GM18909 (cell line): ENCODE data around the gene HAL.

Source experiments
- ATAC-seq: cut with Tn5 transposase; IDR thresholded peaks from one replicate; pipeline ENCODE4 v1.9.1; 2021; ENCODE audit warnings: mild to moderate bottlenecking; ENCODE audit not compliant: unreplicated experiment, poor library complexity

HAL gene

GRCh38 chr12:96015672-96016071, 19.5 kb upstream of the HAL start:
- ATAC-seq = no peak

GRCh38 chr12:96014943-96015599, 18.9 kb upstream of the HAL start:
- no peak for ATAC-seq

- ATAC-seq = no peak
Measured at GRCh38 chr12:96007729-96008128, 11.6 kb upstream of the HAL start.

- ATAC-seq = no peak
Measured at GRCh38 chr12:96006727-96007126, 10.6 kb upstream of the HAL start.

GRCh38 chr12:96000858-96001257, 4.7 kb upstream of the HAL start:
- ATAC-seq = no peak

GRCh38 chr12:95999484-95999883, 3.3 kb upstream of the HAL start:
- no peak for ATAC-seq

GRCh38 chr12:95998611-95999286, 2.6 kb upstream of the HAL start:
- ATAC-seq = peak; percentile 96

- no peak for ATAC-seq
Measured at GRCh38 chr12:95997911-95998510, 1.9 kb upstream of the HAL start.

GRCh38 chr12:95997276-95997675, 1.1 kb upstream of the HAL start:
- no peak for ATAC-seq

GRCh38 chr12:95995238-95996031, 709 bp downstream of the HAL start:
- no peak for ATAC-seq

GRCh38 chr12:95994476-95994875, 1.7 kb downstream of the HAL start:
- ATAC-seq = no peak

GRCh38 chr12:95993907-95994306, 2.2 kb downstream of the HAL start:
- ATAC-seq = no peak

- ATAC-seq = no peak
Measured at GRCh38 chr12:95990136-95990535, 6.0 kb downstream of the HAL start.

GRCh38 chr12:95989504-95990123, 6.5 kb downstream of the HAL start:
- no peak for ATAC-seq

GRCh38 chr12:95988506-95989275, 7.5 kb downstream of the HAL start:
- ATAC-seq = no peak

- ATAC-seq = no peak
Measured at GRCh38 chr12:95986635-95987570, 9.2 kb downstream of the HAL start.

- no peak for ATAC-seq
Measured at GRCh38 chr12:95984682-95985081, 11.5 kb downstream of the HAL start.

- ATAC-seq = no peak
Measured at GRCh38 chr12:95982602-95983001, 13.5 kb downstream of the HAL start.

- ATAC-seq = no peak
Measured at GRCh38 chr12:95980437-95980836, 15.7 kb downstream of the HAL start.
